Calu3 (cell line): ENCODE measurements around the gene AWAT1. TPM values are rescaled to one million over a fixed set of nuclear protein-coding genes. Genes with fewer than 3 reads are reported as not detected.
"Not testable (repeated sequence)": the region's sequence is repeated elsewhere in the genome, so short reads cannot be mapped to it uniquely, and the experiment has no call there.

Experiments
- BruUV-seq: library from RNA; stranded (reverse); fragments of 400-500 nt; replicated peaks from 2 replicates; lab custom pipeline; 2021; lab: Mats Ljungman, UMichigan
- CTCF ChIA-PET: fragments of 300-600 bp; sonication (Branson Sonifier 250); formaldehyde crosslinking; loops from one replicate; lab custom pipeline; 2022; ENCODE audit warnings: antibody characterized with exemption; lab: Charles Lee
- DNase-seq: peaks from one replicate; pipeline ENCODE4 v3.0.0; 2022
- H3K27ac Mint-ChIP-seq: one replicate; pipeline ENCODE4 v1.8.0; 2022; ENCODE audit warnings: mixed read lengths; ENCODE audit not compliant: unreplicated experiment
- H3K27me3 Mint-ChIP-seq: one replicate; pipeline ENCODE4 v1.8.0; 2022; ENCODE audit warnings: mixed read lengths; ENCODE audit not compliant: unreplicated experiment
- H3K36me3 Mint-ChIP-seq: one replicate; pipeline ENCODE4 v1.8.0; 2022; ENCODE audit warnings: mild to moderate bottlenecking, moderate library complexity, mixed read lengths; ENCODE audit not compliant: insufficient read depth, unreplicated experiment
- H3K4me1 Mint-ChIP-seq: one replicate; pipeline ENCODE4 v1.8.0; 2022; ENCODE audit warnings: mild to moderate bottlenecking, low read depth, mixed read lengths; ENCODE audit not compliant: unreplicated experiment
- H3K4me3 Mint-ChIP-seq: one replicate; pipeline ENCODE4 v1.8.0; 2022; ENCODE audit warnings: mild to moderate bottlenecking, low read depth, moderate library complexity, mixed read lengths; ENCODE audit not compliant: unreplicated experiment
- H3K9me3 Mint-ChIP-seq: one replicate; pipeline ENCODE4 v1.8.0; 2022; ENCODE audit warnings: low read depth, mixed read lengths; ENCODE audit not compliant: unreplicated experiment
- CTCF ChIP-seq: fragments of 200-600 bp; IDR thresholded peaks from one replicate; pipeline ENCODE4 v1.8.0; 2022; ENCODE audit warnings: antibody characterized with exemption; ENCODE audit not compliant: unreplicated experiment
- intact Hi-C: fragments of 100-400 bp; cut with micrococcal nuclease; formaldehyde crosslinking; loops from one replicate; pipeline ENCODE4 v1.10.0; 2022; ENCODE audit not compliant: unreplicated experiment
- total RNA-seq: library from RNA; stranded (reverse); gene quantifications from 2 replicates; pipeline ENCODE4 v1.2.3, GENCODE V29; 2022

The AWAT1 gene
- total RNA-seq, 1 experiment from 2014 or later = not detected

GRCh38 chrX:70231666-70232065, 2.8 kb upstream of the AWAT1 start:
- Mint-ChIP-seq H3K9me3 (no peaks in the 10 kb centered on the region), H3K27ac (no peak overlapping the region), H3K36me3 (no peaks in the 10 kb centered on the region), H3K27me3 (peaks cover 23% of the 10 kb centered on the region), H3K4me3 (no peak overlapping the region), H3K4me1 (no peaks in the 10 kb centered on the region)
- no peak for DNase-seq
- TF ChIP-seq CTCF = no peak
- CTCF ChIA-PET = no interaction called here
- intact Hi-C loops = no loop called here
- no TSS peak for BruUV-seq

- no peak for DNase-seq
- H3K4me3 Mint-ChIP-seq = no peak overlapping the region
- H3K9me3 Mint-ChIP-seq = no peaks in the 10 kb centered on the region
- no peak for TF ChIP-seq CTCF
- H3K4me1 Mint-ChIP-seq = no peaks in the 10 kb centered on the region
- intact Hi-C loops = no loop called here
- peaks cover 13% of the 10 kb centered on the region for H3K27me3 Mint-ChIP-seq
- BruUV-seq = no TSS peak
- H3K27ac Mint-ChIP-seq = no peak overlapping the region
- H3K36me3 Mint-ChIP-seq = no peaks in the 10 kb centered on the region
- CTCF ChIA-PET = no interaction called here
Observed at GRCh38 chrX:70240751-70241150, 6.3 kb downstream of the AWAT1 start.

GRCh38 chrX:70241501-70241900, 7.0 kb downstream of the AWAT1 start:
- BruUV-seq = no TSS peak
- TF ChIP-seq CTCF = no peak

GRCh38 chrX:70243601-70244000, 9.1 kb downstream of the AWAT1 start:
- H3K36me3 Mint-ChIP-seq, H3K9me3 Mint-ChIP-seq, H3K27me3 Mint-ChIP-seq, H3K4me1 Mint-ChIP-seq, CTCF ChIA-PET, H3K4me3 Mint-ChIP-seq, H3K27ac Mint-ChIP-seq, intact Hi-C loops, BruUV-seq: not testable (repeated sequence)
- DNase-seq = peak; percentile 3

More at GRCh38 chrX:70241501-70241900, 7.0 kb downstream of the AWAT1 start:
- DNase-seq = no peak
- Mint-ChIP-seq H3K4me1 (no peaks in the 10 kb centered on the region), H3K36me3 (no peaks in the 10 kb centered on the region), H3K27ac (no peak overlapping the region), H3K27me3 (peaks cover 5% of the 10 kb centered on the region), H3K9me3 (no peaks in the 10 kb centered on the region), H3K4me3 (no peak overlapping the region)
- CTCF ChIA-PET = interaction anchor here (0.6 kb wide), 1 partner anchor 564 kb away, joined by 4 read pairs; no protein-coding TSS in a partner anchor
- intact Hi-C loops = no loop called here

- intact Hi-C loops = no loop called here
- no peaks in the 10 kb centered on the region for H3K27me3 Mint-ChIP-seq
- TF ChIP-seq CTCF = no peak
- no TSS peak for BruUV-seq
- H3K9me3 Mint-ChIP-seq = no peaks in the 10 kb centered on the region
- H3K4me1 Mint-ChIP-seq = no peaks in the 10 kb centered on the region
- DNase-seq = no peak
- CTCF ChIA-PET = interaction anchor here (0.6 kb wide), 1 partner anchor 1350 kb away, joined by 7 read pairs; no protein-coding TSS in a partner anchor
- no peak overlapping the region for H3K27ac Mint-ChIP-seq
- H3K36me3 Mint-ChIP-seq = no peaks in the 10 kb centered on the region
- no peak overlapping the region for H3K4me3 Mint-ChIP-seq
Observed at GRCh38 chrX:70244881-70245280, 10.4 kb downstream of the AWAT1 start.
